ENCODE results near the gene SERGEF. TPM values are rescaled to one million over a fixed set of nuclear protein-coding genes. Genes with fewer than 3 reads are reported as not detected.

SERGEF gene
- total RNA-seq, 1 donor from 2014 or later: 24.0 TPM

- H3K36me3 Mint-ChIP-seq (ENCODE audit: unreplicated experiment): no peaks in the 10 kb centered on the region
- H3K4me1 Mint-ChIP-seq (ENCODE audit: unreplicated experiment): no peaks in the 10 kb centered on the region
- no peak for DNase-seq (ENCODE audit: extremely low spot score, unreplicated experiment)
- no peak overlapping the region for H3K4me3 Mint-ChIP-seq (ENCODE audit: unreplicated experiment)
- no peaks in the 10 kb centered on the region for H3K9me3 Mint-ChIP-seq (ENCODE audit: unreplicated experiment)
- H3K27me3 Mint-ChIP-seq (ENCODE audit: unreplicated experiment): no peaks in the 10 kb centered on the region
- TF ChIP-seq, protein P1, sequence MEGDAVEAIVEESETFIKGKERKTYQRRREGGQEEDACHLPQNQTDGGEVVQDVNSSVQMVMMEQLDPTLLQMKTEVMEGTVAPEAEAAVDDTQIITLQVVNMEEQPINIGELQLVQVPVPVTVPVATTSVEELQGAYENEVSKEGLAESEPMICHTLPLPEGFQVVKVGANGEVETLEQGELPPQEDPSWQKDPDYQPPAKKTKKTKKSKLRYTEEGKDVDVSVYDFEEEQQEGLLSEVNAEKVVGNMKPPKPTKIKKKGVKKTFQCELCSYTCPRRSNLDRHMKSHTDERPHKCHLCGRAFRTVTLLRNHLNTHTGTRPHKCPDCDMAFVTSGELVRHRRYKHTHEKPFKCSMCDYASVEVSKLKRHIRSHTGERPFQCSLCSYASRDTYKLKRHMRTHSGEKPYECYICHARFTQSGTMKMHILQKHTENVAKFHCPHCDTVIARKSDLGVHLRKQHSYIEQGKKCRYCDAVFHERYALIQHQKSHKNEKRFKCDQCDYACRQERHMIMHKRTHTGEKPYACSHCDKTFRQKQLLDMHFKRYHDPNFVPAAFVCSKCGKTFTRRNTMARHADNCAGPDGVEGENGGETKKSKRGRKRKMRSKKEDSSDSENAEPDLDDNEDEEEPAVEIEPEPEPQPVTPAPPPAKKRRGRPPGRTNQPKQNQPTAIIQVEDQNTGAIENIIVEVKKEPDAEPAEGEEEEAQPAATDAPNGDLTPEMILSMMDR (IDR thresholded peaks at IDR 0.05): no peak
- H3K27ac Mint-ChIP-seq (ENCODE audit: unreplicated experiment): no peak overlapping the region
Observed at GRCh38 chr11:17803754-17804334, 209.0 kb downstream of the SERGEF start.

DNA sequence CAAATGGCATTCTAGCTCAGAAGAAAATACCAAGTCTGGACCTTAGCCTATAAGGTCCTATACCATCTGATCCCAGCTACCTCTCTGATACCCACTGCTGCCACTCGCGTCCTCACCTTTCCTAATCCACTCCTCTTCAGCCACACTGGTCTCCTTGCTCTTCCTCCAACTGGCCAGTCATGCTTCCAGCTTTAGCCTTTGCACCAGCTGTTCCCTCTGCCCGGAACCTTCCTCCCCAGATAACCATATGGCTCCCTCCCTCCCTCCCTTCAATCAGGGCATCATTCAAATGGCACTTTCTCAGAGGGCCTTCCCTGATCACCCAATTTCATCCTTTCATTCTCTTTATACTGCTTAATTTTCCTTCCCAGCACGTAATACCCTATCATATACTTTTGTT is 210.4 kb downstream of the SERGEF start:
- H3K27ac Mint-ChIP-seq (ENCODE audit: unreplicated experiment): no peak overlapping the region
- no peaks in the 10 kb centered on the region for H3K27me3 Mint-ChIP-seq (ENCODE audit: unreplicated experiment)
- no peaks in the 10 kb centered on the region for H3K9me3 Mint-ChIP-seq (ENCODE audit: unreplicated experiment)
- no peaks in the 10 kb centered on the region for H3K36me3 Mint-ChIP-seq (ENCODE audit: unreplicated experiment)
- DNase-seq (ENCODE audit: extremely low spot score, unreplicated experiment): no peak
- no peaks in the 10 kb centered on the region for H3K4me1 Mint-ChIP-seq (ENCODE audit: unreplicated experiment)
- TF ChIP-seq, protein P1 (IDR thresholded peaks at IDR 0.05): no peak
- H3K4me3 Mint-ChIP-seq (ENCODE audit: unreplicated experiment): no peak overlapping the region

GRCh38 chr11:17801166-17801565 is 211.7 kb downstream of the SERGEF start:
- H3K36me3 Mint-ChIP-seq (ENCODE audit: unreplicated experiment): no peaks in the 10 kb centered on the region
- H3K27ac Mint-ChIP-seq (ENCODE audit: unreplicated experiment): no peak overlapping the region
- no peaks in the 10 kb centered on the region for H3K4me1 Mint-ChIP-seq (ENCODE audit: unreplicated experiment)
- TF ChIP-seq, protein P1 (IDR thresholded peaks at IDR 0.05): no peak
- no peak overlapping the region for H3K4me3 Mint-ChIP-seq (ENCODE audit: unreplicated experiment)
- DNase-seq (ENCODE audit: extremely low spot score, unreplicated experiment): no peak
- H3K27me3 Mint-ChIP-seq (ENCODE audit: unreplicated experiment): no peaks in the 10 kb centered on the region
- H3K9me3 Mint-ChIP-seq (ENCODE audit: unreplicated experiment): no peaks in the 10 kb centered on the region

GRCh38 chr11:17799147-17799546 is 213.7 kb downstream of the SERGEF start:
- TF ChIP-seq, protein P1 (IDR thresholded peaks at IDR 0.05): no peak
- H3K36me3 Mint-ChIP-seq (ENCODE audit: unreplicated experiment): no peaks in the 10 kb centered on the region
- no peak overlapping the region for H3K27ac Mint-ChIP-seq (ENCODE audit: unreplicated experiment)
- H3K4me3 Mint-ChIP-seq (ENCODE audit: unreplicated experiment): no peak overlapping the region
- no peaks in the 10 kb centered on the region for H3K4me1 Mint-ChIP-seq (ENCODE audit: unreplicated experiment)
- no peaks in the 10 kb centered on the region for H3K27me3 Mint-ChIP-seq (ENCODE audit: unreplicated experiment)
- H3K9me3 Mint-ChIP-seq (ENCODE audit: unreplicated experiment): no peaks in the 10 kb centered on the region
- no peak for DNase-seq (ENCODE audit: extremely low spot score, unreplicated experiment)

DNA sequence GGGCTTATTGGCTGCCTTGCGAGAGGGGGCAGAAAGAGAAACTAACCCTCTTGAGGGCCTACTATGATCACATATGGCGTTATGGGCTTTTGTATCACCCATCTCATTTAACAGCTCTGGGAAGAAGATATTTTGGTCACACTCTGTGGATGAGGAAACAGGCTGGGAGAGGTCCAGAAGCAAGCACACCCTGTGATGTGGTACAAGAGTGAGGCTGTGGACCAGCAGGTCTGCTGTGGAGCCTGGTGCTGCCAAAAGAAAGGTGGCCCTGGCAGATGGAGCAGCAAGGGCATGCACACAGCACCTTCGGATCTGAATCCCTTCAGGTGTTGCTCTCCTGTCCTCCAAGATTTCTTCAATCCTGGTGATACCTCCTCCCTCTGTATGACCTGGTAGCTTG is 214.1 kb downstream of the SERGEF start:
- Mint-ChIP-seq H3K4me3 (ENCODE audit: unreplicated experiment) (no peak overlapping the region), H3K36me3 (ENCODE audit: unreplicated experiment) (no peaks in the 10 kb centered on the region), H3K27ac (ENCODE audit: unreplicated experiment) (no peak overlapping the region), H3K4me1 (ENCODE audit: unreplicated experiment) (no peaks in the 10 kb centered on the region), H3K9me3 (ENCODE audit: unreplicated experiment) (no peaks in the 10 kb centered on the region), H3K27me3 (ENCODE audit: unreplicated experiment) (no peaks in the 10 kb centered on the region)
- TF ChIP-seq, protein P1 (IDR thresholded peaks at IDR 0.05): no peak
- DNase-seq (ENCODE audit: extremely low spot score, unreplicated experiment): no peak

Data from osteocyte (in vitro differentiated cells).